Heart left ventricle (tissue), 16 donors: ENCODE data around the gene PAK4. TPM values are rescaled to one million over a fixed set of nuclear protein-coding genes. Genes with fewer than 3 reads are reported as not detected.

Experiments
- ATAC-seq, 4 donors: fragments of 200-7000 bp; cut with Tn5 transposase; one replicate each; pipeline ENCODE4 v1.9.1; 2020 to 2022; ENCODE audit warnings: moderate library complexity in 4 of 4, mild to moderate bottlenecking in 3 of 4, moderate number of reproducible peaks in 1 of 4
- DNase-seq, 5 donors: peaks; one replicate each; pipeline ENCODE4 v3.0.0-alpha.2; 2020
- H3K27ac ChIP-seq, 12 donors: fragments of 200-600 bp; sonication (generic) in 4 of 12; one replicate each; pipeline versions ENCODE4 v1.5.0 to v1.8.0; 2016 to 2022; ENCODE audit warnings: mild to moderate bottlenecking in 2 of 12
- H3K27me3 ChIP-seq, 9 donors: fragments of 200-600 bp; sonication (generic) in 2 of 9; one replicate each; pipeline versions ENCODE4 v1.5.1 to v1.8.0; 2016 to 2022; ENCODE audit warnings: mild to moderate bottlenecking in 3 of 9
- H3K36me3 ChIP-seq, 9 donors: fragments of 200-600 bp; sonication (generic) in 2 of 9; one replicate each; pipeline versions ENCODE4 v1.5.0 to v1.8.0; 2018 to 2022; ENCODE audit warnings: mild to moderate bottlenecking in 2 of 9
- H3K4me1 ChIP-seq, 12 donors: fragments of 200-600 bp; sonication (generic) in 4 of 12; one replicate each; pipeline versions ENCODE4 v1.5.0 to v1.8.0; 2016 to 2022; ENCODE audit warnings: mild to moderate bottlenecking in 3 of 12
- H3K4me3 ChIP-seq, 12 donors: fragments of 200-600 bp; sonication (generic) in 4 of 12; one replicate each; pipeline versions ENCODE4 v1.5.0 to v1.8.0; 2017 to 2022; ENCODE audit warnings: mild to moderate bottlenecking in 9 of 12, moderate library complexity in 4 of 12
- H3K9me3 ChIP-seq, 12 donors: fragments of 200-600 bp; sonication (generic) in 4 of 12; one replicate each; pipeline versions ENCODE4 v1.5.0 to v1.8.0; 2016 to 2022; ENCODE audit warnings: mild to moderate bottlenecking in 1 of 12
- CTCF ChIP-seq, 12 donors: fragments of 200-600 bp; sonication (generic) in 4 of 12; IDR thresholded peaks; one replicate each; pipeline versions ENCODE4 v1.5.0 to v1.8.0; 2018 to 2022; ENCODE audit warnings: antibody characterized with exemption in 12 of 12, mild to moderate bottlenecking in 5 of 12
- POLR2A ChIP-seq, 2 donors: fragments of 450-650 bp; IDR thresholded peaks; one replicate each; pipeline ENCODE4 v1.6.1; 2017; ENCODE audit warnings: antibody characterized with exemption in 2 of 2, mild to moderate bottlenecking in 2 of 2, moderate library complexity in 2 of 2
- WGBS, 4 donors: extraction: QIAGEN DNeasy Blood & Tissue Kit in 2 of 4; methylation state at CpG; one replicate each; pipeline versions ENCODE4 v1.1.5 to v1.1.7; 2013 to 2018; 5-methylcytosine and 5-hydroxymethylcytosine counted together
- intact Hi-C, 10 donors: fragments of 100-400 bp; cut with DNase I; formaldehyde crosslinking; loops; one replicate each; pipeline versions ENCODE4 v1.11.1 to v1.14.2; 2022
- polyA plus RNA-seq, 2 donors: library from polyadenylated mRNA; stranded (reverse); fragments of 200-250 nt; gene quantifications; one replicate each; pipeline ENCODE4 v1.2.3, GENCODE V29; 2013
- total RNA-seq, 9 donors: library from RNA; depleted of rRNA in 2 of 9; stranded (reverse); fragments of >200 nt in 2 of 9; fragmentation: NEBNext Ultra II Directional in 3 of 9; extraction: Animal tissue kit (Norgen Biotek cat#: 25700) in 3 of 9; gene quantifications; one replicate each; pipeline versions ENCODE4 v1.1.0 to v1.2.4, GENCODE V29; 2016 to 2023
- donor health status: ischemic (EF 13 %, LVEDD 7.1; RV severe dilation, severe dysfunction).
- donor health status: healthy with polysubstance abuse.
- donor health status: DM: no; HTN: yes; CAD: no.
- donor health status: DM: no; HTN: no; CAD: no.
- donor health status: ischemic (EF 25% LVEDD 6.9; RV normal size, moderate dysfunction).
- donor health status: ischemic (EF 25% LVEDD 5.7; RV mildly dilated, moderate dysfunction).
- donor health status: healthy.
- donor health status: DM: yes; HTN: yes; CAD: no.
- donor health status: ischemic (EF 35%, LVEDD 5.7; RV mildly dilated, moderate dysfunction).
- donor health status: nonischemic (EF 11% LVEDD 7.7; RV severe dilation, severe dysfunction).
- donor health status: DM: yes; HTN: yes; CAD: no.
- donor health status: PGD.
- donor health status: ischemic (EF 29% LVEDD 5.4; RV normal size, mild dysfunction).
- donor health status: nonischemic (EF 23%, LVEDD 6.1; RV moderate dilation, normal function).

PAK4 gene
- total and polyA plus RNA-seq, 11 donors = 9.5 to 25.8 (median 16.2) TPM

GRCh38 chr19:39202998-39203355 lies 77.4 kb downstream of the PAK4 start:
- ATAC-seq = no peak
- Histone ChIP-seq H3K36me3 (no peaks in the 10 kb centered on the region), H3K9me3 (no peaks in the 10 kb centered on the region), H3K4me3 (no peak overlapping the region), H3K27ac (no peak overlapping the region), H3K27me3 (peaks cover 17 to 95% (median 64%) of the 10 kb centered on the region in 9 donors), H3K4me1 (no peaks in the 10 kb centered on the region)
- intact Hi-C loops = loop anchor here in 2 of 10 donors (10.0 kb wide), 1 partner anchor 112 kb away; no protein-coding TSS in a partner anchor
- no peak for DNase-seq
- TF ChIP-seq CTCF (IDR thresholded peaks at IDR 0.05) (no peak), POLR2A (IDR thresholded peaks at IDR 0.05) (no peak)
- 33 to 100% (median 95%) methylated on average over 1 of the region's 1 CpG for WGBS, 4 donors

- no peak for ATAC-seq
- TF ChIP-seq CTCF (IDR thresholded peaks at IDR 0.05) (no peak), POLR2A (IDR thresholded peaks at IDR 0.05) (no peak)
- Histone ChIP-seq H3K9me3 (no peaks in the 10 kb centered on the region), H3K36me3 (no peaks in the 10 kb centered on the region), H3K27me3 (peaks cover 16 to 92% (median 57%) of the 10 kb centered on the region in 9 donors), H3K4me1 (no peaks in the 10 kb centered on the region), H3K4me3 (no peak within 1 kb of the TSS), H3K27ac (no peak within 1 kb of the TSS)
- intact Hi-C loops = loop anchor here in 2 of 10 donors (10.0 kb wide), 1 partner anchor 111 kb away; no protein-coding TSS in a partner anchor
- no peak for DNase-seq
- 20 to 29% (median 25%) methylated on average over 29 to 57 of the region's 57 CpGs for WGBS, 4 donors
Measured at GRCh38 chr19:39203372-39204341, 78.1 kb downstream of the PAK4 start, which contains the start of gene SYCN. Gene SYCN (minus strand): TSS chr19:39204263. CDS start chr19:39204254, 9 bp downstream.

- intact Hi-C loops = loop anchor here in 2 of 10 donors (10.0 kb wide), 1 partner anchor 109 kb away; no protein-coding TSS in a partner anchor
- 64 to 78% (median 70%) methylated on average over 3 of the region's 3 CpGs for WGBS, 4 donors
- no peak overlapping the region for H3K4me3 ChIP-seq
- no peaks in the 10 kb centered on the region for H3K9me3 ChIP-seq
- DNase-seq = no peak
- ATAC-seq = no peak
- no peaks in the 10 kb centered on the region for H3K36me3 ChIP-seq
- no peak overlapping the region for H3K27ac ChIP-seq
- H3K27me3 ChIP-seq = peaks cover 16 to 75% (median 45%) of the 10 kb centered on the region in 9 donors
- no peak for TF ChIP-seq CTCF (IDR thresholded peaks at IDR 0.05)
- TF ChIP-seq POLR2A (IDR thresholded peaks at IDR 0.05) = no peak
- no peaks in the 10 kb centered on the region for H3K4me1 ChIP-seq
Measured at GRCh38 chr19:39205449-39205764, 79.8 kb downstream of the PAK4 start.

- TF ChIP-seq POLR2A (IDR thresholded peaks at IDR 0.05) (no peak), CTCF (IDR thresholded peaks at IDR 0.05) (no peak)
- H3K27ac ChIP-seq = no peak overlapping the region
- 83 to 90% (median 85%) methylated on average over 6 of the region's 6 CpGs for WGBS, 4 donors
- H3K36me3 ChIP-seq = no peaks in the 10 kb centered on the region
- DNase-seq = no peak
- no peaks in the 10 kb centered on the region for H3K4me1 ChIP-seq
- ATAC-seq = no peak
- H3K27me3 ChIP-seq = peaks cover 13 to 68% (median 38%) of the 10 kb centered on the region in 9 donors
- no peak overlapping the region for H3K4me3 ChIP-seq
- H3K9me3 ChIP-seq = no peaks in the 10 kb centered on the region
- intact Hi-C loops = loop anchor here in 2 of 10 donors (10.0 kb wide), 1 partner anchor 109 kb away; no protein-coding TSS in a partner anchor
Measured at GRCh38 chr19:39206122-39206521, 80.5 kb downstream of the PAK4 start.
